ENCODE data around the gene SLC35B2. TPM values are rescaled to one million over a fixed set of nuclear protein-coding genes. Genes with fewer than 3 reads are reported as not detected.
A peak's percentile ranks its signal among the peaks of the same experiment; 100 is the strongest.

Gene SLC35B2
- total and polyA plus RNA-seq, 10 donors: 17.6 to 30.4 (median 24.0) TPM

GRCh38 chr6:44298055-44298803 is 40.9 kb upstream of the SLC35B2 start:
- no peaks in the 10 kb centered on the region for H3K9me3 ChIP-seq
- WGBS, 5 donors: 52 to 59% (median 54%) methylated on average over 19 to 20 of the region's 20 CpGs
- no peak overlapping the region for H3K27ac ChIP-seq
- no peak for TF ChIP-seq POLR2A (IDR thresholded peaks at IDR 0.05)
- TF ChIP-seq, protein P1, sequence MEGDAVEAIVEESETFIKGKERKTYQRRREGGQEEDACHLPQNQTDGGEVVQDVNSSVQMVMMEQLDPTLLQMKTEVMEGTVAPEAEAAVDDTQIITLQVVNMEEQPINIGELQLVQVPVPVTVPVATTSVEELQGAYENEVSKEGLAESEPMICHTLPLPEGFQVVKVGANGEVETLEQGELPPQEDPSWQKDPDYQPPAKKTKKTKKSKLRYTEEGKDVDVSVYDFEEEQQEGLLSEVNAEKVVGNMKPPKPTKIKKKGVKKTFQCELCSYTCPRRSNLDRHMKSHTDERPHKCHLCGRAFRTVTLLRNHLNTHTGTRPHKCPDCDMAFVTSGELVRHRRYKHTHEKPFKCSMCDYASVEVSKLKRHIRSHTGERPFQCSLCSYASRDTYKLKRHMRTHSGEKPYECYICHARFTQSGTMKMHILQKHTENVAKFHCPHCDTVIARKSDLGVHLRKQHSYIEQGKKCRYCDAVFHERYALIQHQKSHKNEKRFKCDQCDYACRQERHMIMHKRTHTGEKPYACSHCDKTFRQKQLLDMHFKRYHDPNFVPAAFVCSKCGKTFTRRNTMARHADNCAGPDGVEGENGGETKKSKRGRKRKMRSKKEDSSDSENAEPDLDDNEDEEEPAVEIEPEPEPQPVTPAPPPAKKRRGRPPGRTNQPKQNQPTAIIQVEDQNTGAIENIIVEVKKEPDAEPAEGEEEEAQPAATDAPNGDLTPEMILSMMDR (IDR thresholded peaks at IDR 0.05 in 8 of 11, conservative IDR thresholded peaks at IDR 0.05 in 3 of 11): no peak
- TF ChIP-seq POLR2AphosphoS5 (IDR thresholded peaks at IDR 0.05): no peak
- peak overlapping the region in 3 of 8 donors; percentile 42 to 69 (median 54) for H3K4me3 ChIP-seq
- peak; percentile 58 for DNase-seq
- H3K36me3 ChIP-seq: peaks cover 0 to 40% (median 31%) of the 10 kb centered on the region in 6 donors
- peaks cover 4 to 52% (median 37%) of the 10 kb centered on the region in 7 donors for H3K27me3 ChIP-seq (replicated peaks in 1 of 7)
- intact Hi-C loops (cut with DNase I; ENCODE audit: low total_unique reads): no loop called here
- peaks cover 10 to 20% (median 14%) of the 10 kb centered on the region in 6 donors for H3K4me1 ChIP-seq

DNA sequence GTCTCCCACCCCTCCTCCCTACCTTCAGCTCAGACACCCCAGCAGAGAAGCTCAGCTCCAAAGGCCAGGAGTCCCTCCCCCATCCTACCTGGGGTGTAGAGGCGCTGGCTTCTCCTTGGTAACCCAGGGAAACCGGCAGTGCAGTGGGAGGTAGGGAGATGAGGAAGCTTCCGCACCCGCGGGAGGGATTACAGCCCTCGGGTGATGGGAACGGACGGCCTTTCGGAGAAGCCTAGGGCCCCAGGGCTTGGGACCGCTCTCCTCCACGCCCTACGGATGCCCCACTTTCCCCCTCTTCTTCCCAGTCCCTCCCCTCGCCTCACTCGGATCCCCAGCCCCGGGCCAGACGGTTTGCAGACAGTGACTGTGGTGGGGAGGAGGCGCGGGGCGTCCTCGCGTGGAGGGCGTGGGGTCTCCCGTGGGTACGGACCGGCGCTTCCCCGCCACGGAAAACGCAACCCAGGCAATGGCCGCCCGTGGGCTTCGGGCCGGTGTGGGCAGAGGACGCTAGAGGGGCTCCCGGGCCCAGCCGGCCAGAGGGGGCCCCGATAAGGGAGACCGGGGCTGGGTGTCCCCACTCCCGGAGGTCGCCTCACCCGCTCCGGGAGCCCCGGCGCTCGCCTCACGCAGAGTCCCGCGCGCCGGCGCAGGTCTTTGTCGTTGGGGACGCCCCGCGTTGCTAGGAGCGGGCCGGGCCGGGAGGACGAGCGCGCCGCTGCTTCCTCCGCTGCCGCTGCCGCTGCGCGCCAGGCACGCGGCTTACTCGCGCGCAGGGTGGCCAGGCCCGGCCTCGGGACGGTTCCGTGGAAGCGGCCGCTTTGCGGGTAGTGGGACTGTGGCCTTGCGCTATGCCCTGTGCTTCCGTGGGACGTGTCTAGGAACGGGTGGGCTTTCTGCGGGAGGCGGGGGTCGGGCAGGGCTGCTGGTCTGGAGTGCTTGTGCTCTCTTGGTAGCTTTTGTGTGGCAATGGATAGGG is 40.0 kb upstream of the SLC35B2 start:
- Histone ChIP-seq H3K4me3 (peak overlapping the region in 7 of 8 donors; percentile 22 to 69 (median 42)), H3K36me3 (peaks cover 0 to 32% (median 23%) of the 10 kb centered on the region in 6 donors), H3K9me3 (no peaks in the 10 kb centered on the region), H3K4me1 (peaks cover 10 to 20% (median 14%) of the 10 kb centered on the region in 6 donors), H3K27me3 (replicated peaks in 1 of 7) (peaks cover 4 to 61% (median 37%) of the 10 kb centered on the region in 7 donors), H3K27ac (no peak overlapping the region)
- 1 to 4% (median 2%) methylated on average over 17 to 86 of the region's 86 CpGs for WGBS, 5 donors
- intact Hi-C loops (cut with DNase I; ENCODE audit: low total_unique reads): no loop called here
- peak in 2 of 3 donors; percentile 63 to 72 for TF ChIP-seq POLR2AphosphoS5 (IDR thresholded peaks at IDR 0.05)
- no peak for TF ChIP-seq POLR2A (IDR thresholded peaks at IDR 0.05)
- TF ChIP-seq, protein P1 (IDR thresholded peaks at IDR 0.05 in 8 of 11, conservative IDR thresholded peaks at IDR 0.05 in 3 of 11): no peak
- DNase-seq: peak; percentile 85

GRCh38 chr6:44294832-44295791 is 37.8 kb upstream of the SLC35B2 start:
- peaks cover 4 to 84% (median 54%) of the 10 kb centered on the region in 7 donors for H3K27me3 ChIP-seq (replicated peaks in 1 of 7)
- no peak overlapping the region for H3K4me3 ChIP-seq
- no peaks in the 10 kb centered on the region for H3K9me3 ChIP-seq
- no peak overlapping the region for H3K27ac ChIP-seq
- peaks cover 0 to 9% (median under 1%) of the 10 kb centered on the region in 6 donors for H3K36me3 ChIP-seq
- peaks cover 10 to 20% (median 14%) of the 10 kb centered on the region in 6 donors for H3K4me1 ChIP-seq
- peak; percentile 37 for DNase-seq
- 68 to 85% (median 80%) methylated on average over 7 of the region's 7 CpGs for WGBS, 5 donors
- TF ChIP-seq POLR2AphosphoS5 (IDR thresholded peaks at IDR 0.05) (no peak), POLR2A (IDR thresholded peaks at IDR 0.05) (no peak)
- TF ChIP-seq, protein P1 (IDR thresholded peaks at IDR 0.05 in 8 of 11, conservative IDR thresholded peaks at IDR 0.05 in 3 of 11): no peak
- intact Hi-C loops (cut with DNase I; ENCODE audit: low total_unique reads): no loop called here

Measured in spleen (tissue), 11 donors.